ENCODE measurements around the gene ALDH3A2.

DNA sequence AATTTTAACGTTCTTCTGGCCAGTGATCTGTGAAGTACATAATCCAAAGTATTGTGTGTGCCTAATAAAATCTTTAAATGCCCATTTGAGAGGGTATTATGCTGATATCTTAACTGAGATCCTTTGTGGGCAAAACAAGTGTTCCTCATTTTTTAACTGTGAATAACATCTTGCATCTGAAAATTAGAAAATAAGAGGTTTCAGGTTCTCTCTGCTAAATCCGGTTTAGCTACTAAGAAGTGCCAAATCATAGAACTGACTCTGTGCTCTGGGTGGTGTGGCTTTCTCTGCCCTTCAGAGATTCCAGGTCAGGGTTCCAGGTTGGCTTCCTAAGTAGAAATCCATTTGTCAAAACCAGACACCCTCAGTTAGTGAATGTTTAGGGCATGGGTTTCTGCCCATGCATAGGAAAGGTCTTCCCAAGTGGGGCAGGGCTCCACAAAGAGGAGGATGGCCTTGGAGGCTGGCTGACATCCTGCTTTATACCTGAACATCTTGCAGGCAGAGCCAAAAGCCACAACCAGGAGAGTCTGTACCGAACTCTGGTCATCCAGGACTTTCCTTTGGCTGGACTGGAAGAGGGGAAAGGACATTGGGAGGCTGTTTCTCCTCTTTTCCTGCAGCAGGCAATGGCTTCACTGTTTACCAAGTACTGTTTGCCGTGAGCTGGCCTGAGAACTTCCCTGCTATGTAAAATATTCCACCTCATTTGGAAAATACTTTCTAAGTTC lies 8.5 kb downstream of the ALDH3A2 start:
- TF ChIP-seq, protein P1, sequence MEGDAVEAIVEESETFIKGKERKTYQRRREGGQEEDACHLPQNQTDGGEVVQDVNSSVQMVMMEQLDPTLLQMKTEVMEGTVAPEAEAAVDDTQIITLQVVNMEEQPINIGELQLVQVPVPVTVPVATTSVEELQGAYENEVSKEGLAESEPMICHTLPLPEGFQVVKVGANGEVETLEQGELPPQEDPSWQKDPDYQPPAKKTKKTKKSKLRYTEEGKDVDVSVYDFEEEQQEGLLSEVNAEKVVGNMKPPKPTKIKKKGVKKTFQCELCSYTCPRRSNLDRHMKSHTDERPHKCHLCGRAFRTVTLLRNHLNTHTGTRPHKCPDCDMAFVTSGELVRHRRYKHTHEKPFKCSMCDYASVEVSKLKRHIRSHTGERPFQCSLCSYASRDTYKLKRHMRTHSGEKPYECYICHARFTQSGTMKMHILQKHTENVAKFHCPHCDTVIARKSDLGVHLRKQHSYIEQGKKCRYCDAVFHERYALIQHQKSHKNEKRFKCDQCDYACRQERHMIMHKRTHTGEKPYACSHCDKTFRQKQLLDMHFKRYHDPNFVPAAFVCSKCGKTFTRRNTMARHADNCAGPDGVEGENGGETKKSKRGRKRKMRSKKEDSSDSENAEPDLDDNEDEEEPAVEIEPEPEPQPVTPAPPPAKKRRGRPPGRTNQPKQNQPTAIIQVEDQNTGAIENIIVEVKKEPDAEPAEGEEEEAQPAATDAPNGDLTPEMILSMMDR (conservative IDR thresholded peaks at IDR 0.05 in 1 of 2, IDR thresholded peaks at IDR 0.05 in 1 of 2; ENCODE audit: extremely low read depth in 1 of 2, insufficient read depth in 1 of 2, low read depth in 1 of 2, low read length in 2 of 2), result no peak
- no peak for TF ChIP-seq EZH2 (IDR thresholded peaks at IDR 0.05; ENCODE audit: borderline replicate concordance, low read length)
